Stimulated activated naive CD8-positive, alpha-beta T cell treated with anti-CD3 and anti-CD28 coated beads, Interleukin-15, Interleukin-2, amounts not matched to agents 100 U/mL and 50 U/mL, for 24 hours (primary cell): ENCODE results near the gene SBF1.
"Not testable (repeated sequence)": the region's sequence is repeated elsewhere in the genome, so short reads cannot be mapped to it uniquely, and the experiment has no call there.

ENCODE experiments used
- ATAC-seq: fragments of 150-1000 bp; cut with Tn5 transposase; one replicate; pipeline ENCODE4 v1.10.0; 2021
- DNase-seq: peaks from one replicate; pipeline ENCODE4 v3.0.0; 2021

The SBF1 gene

DNA sequence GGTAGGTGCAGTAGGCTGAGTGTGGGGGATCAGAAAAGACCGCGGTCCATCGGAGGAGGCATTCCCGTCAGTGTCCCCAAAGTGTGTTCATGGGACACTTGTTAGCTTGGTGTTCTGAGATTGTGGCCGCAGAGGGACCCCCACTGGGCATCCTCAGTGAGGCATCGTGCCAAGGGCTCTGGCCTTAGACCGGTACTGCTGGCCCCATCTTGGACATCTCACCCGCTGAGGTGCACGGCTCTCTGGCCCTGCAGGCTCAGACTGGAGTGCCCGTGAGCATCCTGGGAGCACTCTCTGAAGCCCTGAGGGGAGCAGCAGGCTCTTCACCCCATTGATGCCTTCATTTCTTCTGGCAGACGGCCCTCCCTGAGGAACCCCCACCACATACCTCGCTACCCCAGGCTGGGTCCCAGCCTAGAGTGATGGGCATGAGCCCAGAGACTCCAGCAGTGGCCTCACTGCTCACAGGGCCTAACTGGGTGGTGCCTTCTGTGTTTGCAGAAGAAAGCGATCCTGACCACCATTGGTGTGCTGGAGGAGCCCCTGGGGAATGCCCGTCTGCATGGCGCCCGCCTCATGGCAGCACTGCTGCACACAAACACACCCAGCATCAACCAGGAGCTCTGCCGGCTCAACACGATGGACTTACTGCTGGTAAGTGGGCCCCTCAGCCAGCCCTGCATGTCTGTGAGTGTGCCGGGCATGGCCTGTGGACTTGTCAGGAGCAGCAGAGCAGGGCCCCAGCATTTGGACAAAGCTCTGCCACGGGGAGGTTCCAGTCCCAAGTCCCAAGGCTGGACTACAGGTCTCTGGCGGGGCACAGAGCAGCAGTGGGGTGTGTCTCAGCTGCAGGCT, 51.6 kb downstream of the SBF1 start:
- DNase-seq (no peak), ATAC-seq (no peak)

- no peak for ATAC-seq
- no peak for DNase-seq
Observed at GRCh38 chr22:50422046-50422445, 52.8 kb downstream of the SBF1 start.

DNA sequence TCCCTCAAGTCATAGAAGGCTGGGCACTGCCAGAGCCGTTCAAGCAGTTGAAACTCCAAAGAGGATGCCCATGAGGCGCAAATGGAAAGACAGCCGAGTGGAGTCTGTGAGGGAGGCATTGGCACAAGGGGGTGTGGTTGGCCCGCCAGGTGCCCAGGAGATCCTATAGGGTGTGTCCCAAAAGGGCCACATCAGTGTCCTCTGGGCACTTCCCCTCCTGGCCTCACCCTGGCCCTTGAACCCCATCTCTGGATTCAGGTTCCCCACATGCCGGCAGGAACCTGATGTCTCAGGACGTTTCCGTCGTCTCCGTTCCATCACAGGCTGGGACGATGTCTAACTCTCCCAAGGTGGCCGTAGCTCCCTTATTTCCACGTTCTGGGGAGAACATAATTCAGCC, 54.3 kb downstream of the SBF1 start:
- ATAC-seq = no peak
- no peak for DNase-seq

GRCh38 chr22:50420015-50420414, 54.8 kb downstream of the SBF1 start:
- DNase-seq = no peak
- no peak for ATAC-seq

- DNase-seq (no peak), ATAC-seq (no peak)
Observed at GRCh38 chr22:50419116-50419515, 55.7 kb downstream of the SBF1 start.

DNA sequence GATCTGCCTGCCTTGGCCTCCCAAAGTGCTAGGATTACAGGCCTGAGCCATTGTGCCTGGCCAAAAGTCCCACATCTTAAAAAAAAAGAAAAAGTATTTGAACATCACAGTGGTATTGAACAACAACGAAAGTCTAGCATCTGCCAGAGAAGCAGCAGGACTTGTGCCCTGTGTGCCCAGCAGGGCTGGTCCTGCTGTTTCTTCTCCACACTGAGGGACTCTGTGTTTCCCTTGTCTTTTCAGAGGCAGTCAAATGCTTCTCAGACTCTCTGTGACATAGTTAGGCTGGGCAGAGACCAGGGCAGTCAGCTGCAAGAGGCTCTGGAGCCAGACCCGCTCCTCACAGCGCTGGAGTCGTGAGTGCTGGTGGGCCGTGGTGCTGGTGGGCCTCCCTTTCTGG, 56.2 kb downstream of the SBF1 start:
- DNase-seq (no peak), ATAC-seq (no peak)

GRCh38 chr22:50417411-50418210, 57.2 kb downstream of the SBF1 start:
- DNase-seq = no peak
- ATAC-seq = no peak

DNA sequence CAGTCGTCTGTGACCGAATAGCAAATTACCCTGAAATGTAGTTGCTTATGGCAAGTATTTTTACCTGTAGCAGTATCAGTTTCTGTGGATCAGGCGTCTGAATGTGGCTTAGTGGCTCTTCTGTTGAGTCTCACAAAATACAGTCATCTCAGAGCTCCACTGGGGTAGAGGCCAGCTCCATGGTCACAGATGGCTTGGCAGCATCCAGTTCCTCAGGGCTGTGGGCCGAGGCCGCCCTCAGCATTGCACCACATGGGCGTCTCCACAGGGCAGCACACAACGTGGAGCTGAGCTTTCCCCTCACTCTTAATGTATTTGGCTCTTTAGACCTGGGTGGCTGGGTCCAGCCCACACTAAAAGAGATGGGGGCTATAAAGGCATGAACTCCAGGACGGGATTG, 57.8 kb downstream of the SBF1 start:
- DNase-seq = no peak
- ATAC-seq = no peak

- no peak for DNase-seq
- ATAC-seq = no peak
Observed at GRCh38 chr22:50415426-50415825, 59.4 kb downstream of the SBF1 start.

DNA sequence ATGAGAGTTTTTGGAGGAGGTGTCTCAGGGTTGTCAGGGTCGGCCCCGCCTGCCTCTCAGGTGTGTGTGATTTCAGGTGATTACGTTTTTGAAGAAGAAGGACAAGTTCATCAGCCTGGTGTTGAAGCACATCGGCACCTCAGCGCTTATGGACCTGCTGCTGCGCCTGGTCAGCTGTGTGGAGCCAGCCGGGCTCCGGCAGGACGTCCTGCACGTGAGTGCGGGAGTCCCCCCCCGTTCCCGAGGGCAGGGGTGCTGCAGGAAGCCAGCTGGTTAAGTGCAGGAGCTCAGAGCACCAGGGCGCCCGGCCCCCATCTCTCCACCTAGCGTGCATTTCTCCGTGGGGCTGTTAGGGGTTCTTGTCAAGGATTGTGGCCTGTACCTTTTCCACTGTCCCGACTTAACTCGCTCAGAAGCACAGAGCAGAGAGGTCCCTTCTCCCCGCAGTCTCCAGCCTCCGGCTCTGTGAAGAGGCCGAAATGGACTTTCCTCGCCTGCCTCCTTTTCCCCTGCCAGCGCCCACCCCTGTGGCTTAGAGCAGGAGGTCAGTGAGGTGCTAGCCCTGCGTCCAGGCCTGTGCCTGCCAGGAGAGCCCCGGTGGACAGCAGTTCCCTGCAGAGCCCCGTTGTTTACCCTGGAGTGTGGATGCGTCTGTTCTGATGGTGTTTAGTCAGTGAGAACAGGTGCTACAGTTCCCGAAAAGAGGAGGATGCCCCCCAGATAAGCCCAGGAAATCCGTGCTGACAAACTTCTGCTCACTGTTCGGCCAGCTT, 60.2 kb downstream of the SBF1 start:
- ATAC-seq (no peak), DNase-seq (no peak)

DNA sequence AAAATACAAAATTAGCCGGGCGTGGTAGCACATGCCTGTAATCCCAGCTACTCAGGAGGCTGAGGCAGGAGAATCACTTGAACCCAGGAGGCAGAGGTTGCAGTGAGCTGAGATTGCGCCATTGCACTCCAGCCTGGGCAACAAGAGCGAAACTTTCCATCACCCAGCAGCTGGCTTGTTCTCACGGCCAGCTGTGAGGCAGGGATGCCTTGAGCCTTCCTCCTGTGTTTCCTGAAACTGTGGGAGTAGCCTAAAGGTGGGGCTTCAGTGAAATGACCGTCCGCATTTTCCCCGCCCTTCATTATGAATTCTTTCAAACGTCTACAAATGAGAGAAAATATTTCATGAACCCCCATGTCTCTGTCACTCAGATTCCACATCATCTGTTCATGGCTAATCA, 65.9 kb downstream of the SBF1 start:
- not testable (repeated sequence) for DNase-seq, ATAC-seq

- ATAC-seq (no peak), DNase-seq (no peak)
Observed at GRCh38 chr22:50408311-50408710, 66.5 kb downstream of the SBF1 start.

DNA sequence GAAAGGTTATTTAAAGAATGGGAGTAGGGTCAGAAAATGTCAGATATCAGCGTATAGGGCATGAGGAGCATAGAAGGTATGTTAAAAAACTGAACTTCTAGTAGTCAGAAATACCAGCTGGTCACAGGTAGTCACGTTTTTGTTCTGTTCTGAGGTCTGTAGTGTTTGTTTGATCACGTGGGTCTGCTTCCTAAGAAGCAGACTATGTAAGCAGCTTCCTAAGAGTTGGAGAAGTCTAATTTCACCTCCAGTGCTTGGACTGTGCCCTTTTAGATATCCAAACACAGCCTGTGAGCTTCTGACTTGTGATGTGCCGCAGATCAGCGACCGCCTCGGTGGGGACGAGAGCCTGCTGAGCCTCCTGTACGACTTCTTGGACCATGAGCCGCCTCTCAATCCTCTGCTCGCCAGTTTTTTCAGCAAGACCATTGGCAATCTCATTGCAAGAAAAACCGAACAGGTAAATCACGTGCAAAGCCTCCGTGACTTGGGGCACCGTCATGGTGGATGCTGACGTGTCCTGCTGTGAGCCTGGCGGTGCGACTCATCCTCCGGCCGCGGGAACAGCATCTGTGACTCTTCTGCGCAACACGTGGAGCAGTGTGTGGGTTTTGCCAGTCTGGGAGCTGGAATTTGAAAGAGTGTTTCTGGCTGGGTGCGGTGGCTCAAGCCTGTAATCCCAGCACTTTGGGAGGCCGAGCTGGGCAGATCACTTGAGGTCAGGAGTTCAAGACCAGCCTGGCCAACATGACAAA, 68.2 kb downstream of the SBF1 start:
- no peak for ATAC-seq
- DNase-seq = no peak

- DNase-seq (no peak), ATAC-seq (no peak)
Observed at GRCh38 chr22:50403701-50404101, 71.1 kb downstream of the SBF1 start.

DNA sequence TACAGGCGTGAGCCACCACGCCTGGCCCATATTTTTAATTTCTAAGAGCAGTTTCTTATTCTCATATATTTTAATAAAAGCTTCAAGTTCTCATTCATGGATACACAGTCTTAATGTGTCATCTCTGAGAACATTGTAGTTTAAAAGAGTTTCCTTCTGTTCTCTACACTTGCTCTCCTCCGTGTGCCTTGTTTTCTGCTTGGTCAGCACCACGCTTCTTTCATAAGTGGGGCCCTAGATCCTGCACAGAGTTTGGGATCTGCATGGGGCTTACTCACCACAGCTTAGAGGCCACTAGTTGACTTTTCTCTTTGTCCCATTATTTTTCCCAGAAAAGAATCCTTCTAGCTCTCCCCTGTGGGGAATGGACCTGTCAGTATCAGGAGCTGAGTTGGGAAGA, 72.9 kb downstream of the SBF1 start:
- ATAC-seq = no peak
- no peak for DNase-seq

- DNase-seq (no peak), ATAC-seq (no peak)
Observed at GRCh38 chr22:50400931-50401330, 73.9 kb downstream of the SBF1 start.

GRCh38 chr22:50400406-50400805, 74.4 kb downstream of the SBF1 start:
- ATAC-seq = no peak

GRCh38 chr22:50399751-50400331, 75.0 kb downstream of the SBF1 start:
- DNase-seq (peak; percentile 42), ATAC-seq (peak; percentile 68)

More at GRCh38 chr22:50400406-50400805, 74.4 kb downstream of the SBF1 start:
- no peak for DNase-seq

- DNase-seq = no peak
- no peak for ATAC-seq
Observed at GRCh38 chr22:50398831-50399648, 75.8 kb downstream of the SBF1 start.

- DNase-seq, ATAC-seq: not testable (repeated sequence)
Observed at GRCh38 chr22:50397371-50398060, 77.3 kb downstream of the SBF1 start.
